ENCODE measurements around the gene SLC25A14. TPM values are rescaled to one million over a fixed set of nuclear protein-coding genes. Genes with fewer than 3 reads are reported as not detected.

SLC25A14 gene
- total RNA-seq, 2 experiments from 2014 or later, result 12.2 to 13.0 TPM

- Histone ChIP-seq H3K9me3 (ENCODE audit: control insufficient read depth in 1 of 2, insufficient read depth in 1 of 2, low read length in 2 of 2) (no peaks in the 10 kb centered on the region), H3K27ac (ENCODE audit: low read depth in 1 of 2, low read length in 2 of 2) (no peak overlapping the region), H3K4me3 (ENCODE audit: low read length) (no peak overlapping the region), H3K36me3 (ENCODE audit: insufficient read depth, low read length) (no peaks in the 10 kb centered on the region), H3K27me3 (ENCODE audit: control insufficient read depth in 1 of 2, insufficient read depth in 2 of 2, low read length in 2 of 2) (peaks cover 0 to 4% of the 10 kb centered on the region in 2 experiments), H3K4me1 (ENCODE audit: insufficient read depth, low read length) (no peaks in the 10 kb centered on the region)
- H3K36me3 Mint-ChIP-seq (ENCODE audit: low read depth), result no peaks in the 10 kb centered on the region
- no peak overlapping the region for H3K4me3 Mint-ChIP-seq
- H3K4me1 Mint-ChIP-seq (ENCODE audit: low read depth), result no peaks in the 10 kb centered on the region
- no peak overlapping the region for H3K27ac Mint-ChIP-seq
- ChIA-PET CTCF (interaction anchor here (1.0 kb wide), 1 partner anchor 13 kb away, joined by 4 read pairs; no protein-coding TSS in a partner anchor), POLR2A (no interaction called here)
- H3K27me3 Mint-ChIP-seq, result peaks cover 22% of the 10 kb centered on the region
- intact Hi-C loops (cut with DNase I, micrococcal nuclease), result no loop called here
- DNase-seq (peak in 2 of 14 experiments; percentile 6 to 12), ATAC-seq (ENCODE audit: poor library complexity) (no peak)
- H3K9me3 Mint-ChIP-seq, result no peaks in the 10 kb centered on the region
- peak; percentile 12 for TF ChIP-seq CTCF (IDR thresholded peaks at IDR 0.05)
Observed at GRCh38 chrX:130393451-130394074, 53.8 kb downstream of the SLC25A14 start.

- no peak overlapping the region for H3K4me3 Mint-ChIP-seq
- H3K9me3 Mint-ChIP-seq, result no peaks in the 10 kb centered on the region
- Histone ChIP-seq H3K4me1 (ENCODE audit: insufficient read depth, low read length) (no peaks in the 10 kb centered on the region), H3K4me3 (ENCODE audit: low read length) (no peak overlapping the region), H3K9me3 (ENCODE audit: control insufficient read depth in 1 of 2, insufficient read depth in 1 of 2, low read length in 2 of 2) (no peaks in the 10 kb centered on the region), H3K27ac (ENCODE audit: low read depth in 1 of 2, low read length in 2 of 2) (no peak overlapping the region), H3K27me3 (ENCODE audit: control insufficient read depth in 1 of 2, insufficient read depth in 2 of 2, low read length in 2 of 2) (peaks cover 0 to 4% of the 10 kb centered on the region in 2 experiments), H3K36me3 (ENCODE audit: insufficient read depth, low read length) (no peaks in the 10 kb centered on the region)
- intact Hi-C loops (cut with DNase I, micrococcal nuclease), result no loop called here
- CTCF ChIA-PET, result no interaction called here
- ATAC-seq (ENCODE audit: poor library complexity), result no peak
- H3K27ac Mint-ChIP-seq, result no peak overlapping the region
- no peaks in the 10 kb centered on the region for H3K4me1 Mint-ChIP-seq (ENCODE audit: low read depth)
- no peak for TF ChIP-seq CTCF (IDR thresholded peaks at IDR 0.05)
- H3K36me3 Mint-ChIP-seq (ENCODE audit: low read depth), result no peaks in the 10 kb centered on the region
- POLR2A ChIA-PET, result no interaction called here
- peaks cover 22% of the 10 kb centered on the region for H3K27me3 Mint-ChIP-seq
- DNase-seq, result no peak
Observed at GRCh38 chrX:130395341-130395740, 55.6 kb downstream of the SLC25A14 start.

GRCh38 chrX:130401415-130402207, 61.9 kb downstream of the SLC25A14 start, which contains the start of gene RBMX2:
Gene RBMX2, plus strand, starts transcription at chrX:130401987. Its CDS starts 46 bp downstream, at chrX:130402033.
- Histone ChIP-seq H3K4me3 (ENCODE audit: low read length) (peak within 1 kb of the TSS; percentile 84), H3K9me3 (ENCODE audit: control insufficient read depth in 1 of 2, insufficient read depth in 1 of 2, low read length in 2 of 2) (no peaks in the 10 kb centered on the region), H3K36me3 (ENCODE audit: insufficient read depth, low read length) (peaks cover 6% of the 10 kb centered on the region), H3K27ac (ENCODE audit: low read depth in 1 of 2, low read length in 2 of 2) (peak within 1 kb of the TSS; percentile 73 to 74), H3K27me3 (ENCODE audit: control insufficient read depth in 1 of 2, insufficient read depth in 2 of 2, low read length in 2 of 2) (no peaks in the 10 kb centered on the region), H3K4me1 (ENCODE audit: insufficient read depth, low read length) (peaks cover 14% of the 10 kb centered on the region)
- TF ChIP-seq CTCF (IDR thresholded peaks at IDR 0.05), result no peak
- DNase-seq (peak; percentile 38 to 90 (median 62)), ATAC-seq (ENCODE audit: poor library complexity) (peak; percentile 89)
- peak within 1 kb of the TSS; percentile 88 for H3K27ac Mint-ChIP-seq
- intact Hi-C loops (cut with DNase I, micrococcal nuclease), result loop anchor here in 1 of 2 experiments (2.0 to 5.0 kb wide), 2 partner anchors 57 to 501 kb away; partner anchors contain the start of gene ENOX2
- H3K4me3 Mint-ChIP-seq, result peak within 1 kb of the TSS; percentile 93
- H3K9me3 Mint-ChIP-seq, result no peaks in the 10 kb centered on the region
- peaks cover 28% of the 10 kb centered on the region for H3K4me1 Mint-ChIP-seq (ENCODE audit: low read depth)
- peaks cover 8% of the 10 kb centered on the region for H3K27me3 Mint-ChIP-seq
- CTCF ChIA-PET, result no interaction called here
- H3K36me3 Mint-ChIP-seq (ENCODE audit: low read depth), result peaks cover 28% of the 10 kb centered on the region
- POLR2A ChIA-PET, result interaction anchor here (0.9 kb wide), 1 partner anchor 502 kb away, joined by 3 read pairs; no protein-coding TSS in a partner anchor
